OCI-M2 (cell line): Measurements from ENCODE around the gene MCFD2.
"Not testable (repeated sequence)": the region's sequence is repeated elsewhere in the genome, so short reads cannot be mapped to it uniquely, and the experiment has no call there.

Source experiments
- DNase-seq: peaks from one replicate; lab custom pipeline; 2025; ENCODE audit not compliant: unreplicated experiment; lab: John Stamatoyannopoulos, UW

The MCFD2 gene

DNA sequence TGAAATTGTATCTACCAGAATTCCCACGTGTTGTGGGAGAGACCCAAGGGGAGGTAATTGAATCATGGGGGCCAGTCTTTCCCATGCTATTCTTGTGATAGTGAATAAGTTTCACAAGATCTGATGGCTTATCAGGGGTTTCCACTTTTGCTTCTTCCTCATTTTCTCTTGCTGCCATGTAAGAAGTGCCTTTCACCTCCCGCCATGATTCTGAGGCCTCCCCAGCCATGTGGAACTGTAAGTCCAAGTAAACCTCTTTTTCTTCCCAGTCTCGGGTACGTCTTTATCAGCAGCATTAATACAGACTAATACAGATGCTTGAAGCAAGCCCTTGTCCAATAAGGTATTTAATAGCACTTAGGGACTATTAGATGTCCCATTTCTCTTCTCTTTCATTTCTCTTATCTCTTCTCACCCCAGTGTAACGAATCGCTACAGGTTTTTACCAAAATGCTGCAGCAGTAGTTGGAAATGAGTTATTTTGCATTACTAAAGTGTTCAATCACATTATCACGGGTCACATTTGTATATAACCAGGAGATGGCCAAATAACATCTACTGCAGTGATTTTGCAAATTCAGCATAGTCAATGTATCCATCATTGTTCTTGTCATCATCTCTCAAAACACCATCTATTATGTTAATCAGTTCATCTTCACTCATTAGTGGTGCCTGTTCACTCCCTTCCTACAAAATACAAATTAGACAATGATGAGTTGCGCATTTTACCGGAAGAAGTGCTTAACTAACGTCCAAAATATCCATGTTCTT, 10.5 kb downstream of the MCFD2 start:
- DNase-seq: not testable (repeated sequence)

- DNase-seq: not testable (repeated sequence)
Measured at GRCh38 chr2:46902980-46903379, 12.6 kb downstream of the MCFD2 start.

DNA sequence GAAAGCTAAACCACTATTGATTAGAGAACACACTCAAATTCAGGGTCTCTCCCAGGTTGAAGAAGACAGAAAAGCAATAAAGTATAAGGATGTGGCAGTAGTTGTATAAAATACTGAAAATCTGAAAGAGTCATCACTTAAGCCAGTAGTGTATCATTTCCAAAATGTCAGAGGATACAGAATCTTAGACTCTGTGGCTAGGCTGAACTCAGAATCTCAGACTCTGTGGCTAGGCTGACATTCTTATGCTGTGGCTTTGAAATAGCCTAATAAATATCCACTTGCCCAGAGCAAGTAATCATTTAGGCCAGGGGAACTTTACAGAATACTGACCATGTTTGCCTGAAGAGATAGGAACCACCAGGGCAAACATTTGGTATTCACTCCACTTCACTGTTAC, 13.1 kb downstream of the MCFD2 start:
- no peak for DNase-seq

- no peak for DNase-seq
Measured at GRCh38 chr2:46901611-46902010, 14.0 kb downstream of the MCFD2 start.

DNA sequence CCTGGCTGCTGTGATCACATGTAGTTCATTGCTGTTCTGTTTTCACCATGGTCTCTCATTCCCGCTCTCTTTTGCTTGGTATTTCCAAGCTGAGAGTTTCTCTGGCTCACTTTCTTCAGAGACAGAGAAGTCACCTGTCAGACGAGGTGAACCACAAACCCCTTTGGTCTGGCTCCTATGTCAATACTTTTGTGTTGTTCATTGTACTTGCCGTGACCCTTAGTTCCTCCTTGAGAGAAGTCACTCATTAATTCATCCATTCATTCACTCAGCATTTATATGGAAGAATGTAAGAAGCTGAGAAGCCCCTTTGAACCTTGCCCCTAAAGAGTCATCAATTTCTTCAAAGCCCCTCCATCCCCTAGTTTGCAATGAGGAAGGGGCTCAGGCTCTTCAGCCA, 15.2 kb downstream of the MCFD2 start:
- no peak for DNase-seq

DNA sequence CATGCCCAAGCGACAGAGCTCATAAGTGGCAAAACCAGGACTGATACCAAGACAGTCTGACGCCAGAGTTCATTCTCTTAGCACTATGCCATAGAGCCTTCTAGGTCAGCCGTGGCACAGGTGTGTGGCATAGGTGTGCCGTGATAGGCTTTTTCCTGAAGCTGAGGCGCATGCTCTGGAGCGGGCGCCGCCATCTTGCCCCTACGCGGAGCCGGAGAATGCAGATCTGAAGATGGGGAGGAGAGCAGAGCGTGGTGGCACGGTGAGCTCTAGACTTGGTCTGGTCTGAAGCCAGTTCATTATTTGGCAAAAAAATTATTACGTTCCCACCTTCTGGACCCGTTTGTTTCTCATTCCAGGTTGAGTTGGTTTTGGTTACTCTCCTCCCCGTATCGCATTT, 16.6 kb downstream of the MCFD2 start:
- DNase-seq: no peak

- no peak for DNase-seq
Measured at GRCh38 chr2:46898024-46898423, 17.6 kb downstream of the MCFD2 start.

DNA sequence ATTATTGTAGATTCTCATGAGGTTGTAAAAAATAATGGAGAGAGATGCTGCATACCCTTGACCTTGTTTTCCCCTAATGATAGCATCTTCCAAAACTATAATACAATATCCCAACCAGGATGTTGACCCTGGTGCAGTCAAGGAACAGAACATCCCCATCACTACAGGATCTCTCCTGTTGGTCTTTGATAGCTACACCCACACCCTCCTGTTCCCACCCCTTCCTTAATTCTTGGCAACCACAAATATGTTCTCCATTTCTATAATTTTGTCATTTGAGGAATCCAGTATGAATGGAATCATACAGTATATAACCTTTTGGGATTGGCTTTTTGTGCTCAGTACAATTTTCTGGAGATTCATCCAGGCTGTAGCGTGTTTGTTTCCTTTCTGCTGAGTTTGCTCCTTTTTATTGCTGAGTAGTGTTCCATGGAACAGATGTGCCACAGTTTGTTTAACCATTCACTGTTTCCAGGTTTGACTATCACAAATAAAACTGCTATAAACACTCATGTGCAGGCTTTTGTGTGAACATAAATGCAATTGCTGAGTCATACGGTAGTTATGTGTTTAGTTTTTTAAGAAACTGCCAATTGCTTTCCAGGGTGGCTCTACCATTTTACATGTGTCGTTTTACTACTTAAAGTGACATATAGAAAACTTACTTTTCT, 22.2 kb downstream of the MCFD2 start:
- no peak for DNase-seq

DNA sequence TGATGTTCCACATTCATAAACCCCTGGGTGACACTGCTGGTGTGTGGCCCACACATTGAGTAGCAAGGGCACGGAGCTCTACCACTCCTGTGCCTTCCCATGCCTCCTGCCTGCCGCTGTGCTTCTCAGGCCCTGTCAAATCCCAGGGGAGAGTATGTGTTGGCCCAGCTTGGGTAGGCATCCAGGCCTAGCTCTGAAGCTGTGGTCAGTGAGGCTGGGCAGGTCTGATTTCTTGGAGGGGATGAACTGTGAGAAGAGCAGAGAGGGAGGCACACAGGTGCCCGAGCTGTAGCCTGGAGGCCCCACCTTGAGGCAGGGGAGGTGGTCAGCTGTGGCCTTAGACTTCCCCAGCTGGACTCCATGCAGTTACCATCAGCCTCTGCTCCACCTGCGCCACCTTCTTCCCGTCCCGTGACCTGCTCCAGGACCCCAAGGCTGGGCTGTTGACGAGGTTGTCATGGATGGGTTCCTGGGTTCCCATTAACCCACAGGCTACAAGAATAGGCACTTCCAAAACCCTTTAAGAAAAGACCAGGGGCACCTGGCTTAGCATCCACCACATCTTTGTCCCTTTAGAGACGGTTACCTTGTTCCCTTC, 23.6 kb downstream of the MCFD2 start:
- DNase-seq: no peak

DNA sequence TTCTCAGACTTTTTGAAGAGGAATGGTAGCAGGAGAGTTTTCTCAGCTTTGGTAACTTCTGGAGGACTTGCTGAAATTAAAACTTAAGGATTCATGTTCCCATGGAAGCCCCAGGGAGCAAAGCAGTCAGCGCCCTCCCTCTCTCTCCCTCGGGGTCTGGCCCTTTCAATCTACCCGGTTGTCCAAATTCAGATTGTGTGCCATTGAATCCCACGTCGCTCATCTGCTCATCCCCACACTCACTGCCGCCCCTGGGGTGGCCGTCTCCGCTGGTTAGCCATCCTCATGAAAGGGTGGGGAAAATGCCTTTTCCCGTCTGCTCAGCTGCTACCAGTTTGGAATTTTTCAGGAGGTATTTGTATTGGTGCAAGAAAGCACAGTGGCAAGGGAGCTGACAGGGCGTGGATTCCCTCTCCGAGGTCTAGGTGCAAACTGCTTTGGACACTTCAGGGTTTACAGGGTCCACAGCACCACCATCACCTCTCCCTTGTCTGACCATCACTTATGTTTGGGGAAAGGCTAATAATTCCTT, 27.1 kb downstream of the MCFD2 start:
- no peak for DNase-seq

DNA sequence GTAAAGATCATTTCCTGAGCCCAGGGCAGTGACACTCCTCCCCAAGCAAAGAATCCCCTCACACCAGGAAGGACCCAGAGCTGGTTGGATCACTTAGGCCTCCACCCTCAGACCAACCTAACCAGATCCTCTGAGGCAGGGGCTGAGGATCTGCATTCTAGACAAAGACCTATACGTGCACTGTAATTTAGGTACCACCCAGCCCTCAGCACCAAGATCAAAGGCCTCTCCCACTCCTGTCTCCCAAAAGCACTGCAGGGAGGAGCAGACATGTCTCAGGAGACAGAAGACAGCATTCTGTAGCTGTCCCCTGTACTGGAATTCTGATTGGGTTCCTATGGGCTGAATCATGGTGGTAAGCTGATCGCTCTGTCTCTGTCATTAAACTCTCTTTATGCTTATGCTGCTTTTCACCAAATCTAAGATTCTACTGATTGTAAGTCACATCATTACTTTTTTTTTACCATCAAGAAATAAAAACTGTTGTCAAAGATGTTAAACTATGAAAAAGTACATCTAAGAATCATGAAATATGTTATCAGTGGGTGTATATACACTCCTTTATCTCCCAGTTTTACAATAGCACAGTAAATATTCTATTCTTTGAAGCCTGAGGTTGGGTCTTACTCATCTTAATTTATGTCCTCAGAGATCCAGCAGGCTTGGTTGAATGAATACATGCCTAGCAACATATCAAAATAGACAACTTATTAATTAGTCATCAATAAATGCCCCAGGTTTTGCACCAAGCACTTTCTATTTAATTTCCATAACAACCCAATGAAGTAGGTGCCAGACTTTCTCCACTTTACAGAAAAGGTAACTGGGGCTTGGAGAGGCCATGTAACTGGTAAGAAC, 28.3 kb downstream of the MCFD2 start:
- DNase-seq: no peak

DNA sequence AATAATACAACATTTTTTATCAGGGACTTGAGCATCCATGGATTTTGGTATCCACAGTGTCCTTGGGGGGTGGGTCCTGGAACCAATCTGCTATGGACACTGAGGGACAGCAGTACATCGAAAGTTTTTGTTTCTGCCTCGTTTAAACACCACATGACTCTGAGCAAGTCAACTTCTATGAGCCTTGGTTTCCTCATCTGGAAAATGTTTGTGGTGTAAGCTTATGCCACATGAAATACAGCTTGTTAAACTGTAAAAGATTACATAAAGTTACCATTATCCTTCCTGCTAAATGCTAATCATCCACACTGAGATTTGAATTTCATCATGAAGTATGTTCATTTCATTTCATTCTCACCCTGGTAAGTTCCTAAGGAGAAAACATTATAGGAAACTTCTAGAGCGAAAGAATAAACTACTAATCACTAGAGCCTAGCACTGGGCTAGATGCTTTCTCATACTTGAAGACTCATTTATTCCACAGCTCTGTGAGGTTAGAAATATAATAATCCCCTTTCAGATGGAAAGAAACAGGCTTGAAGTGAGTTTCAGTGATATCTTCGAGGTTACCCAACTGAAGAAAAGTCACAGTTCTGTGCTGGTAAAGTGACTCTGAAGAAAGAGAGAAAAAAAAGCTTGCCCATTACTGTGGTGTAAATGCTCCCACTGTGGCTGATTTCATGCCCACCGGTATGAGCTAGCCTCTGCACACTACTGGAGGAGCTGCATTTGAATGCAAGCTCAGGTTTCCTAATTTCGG, 29.2 kb downstream of the MCFD2 start:
- no peak for DNase-seq

- no peak for DNase-seq
Measured at GRCh38 chr2:46885376-46885775, 30.2 kb downstream of the MCFD2 start.

- no peak for DNase-seq
Measured at GRCh38 chr2:46879511-46879910, 36.1 kb downstream of the MCFD2 start.

GRCh38 chr2:46878886-46879285, 36.7 kb downstream of the MCFD2 start:
- DNase-seq: no peak

GRCh38 chr2:46878240-46878877, 37.2 kb downstream of the MCFD2 start:
- no peak for DNase-seq

- no peak for DNase-seq
Measured at GRCh38 chr2:46877619-46878113, 37.9 kb downstream of the MCFD2 start.

DNA sequence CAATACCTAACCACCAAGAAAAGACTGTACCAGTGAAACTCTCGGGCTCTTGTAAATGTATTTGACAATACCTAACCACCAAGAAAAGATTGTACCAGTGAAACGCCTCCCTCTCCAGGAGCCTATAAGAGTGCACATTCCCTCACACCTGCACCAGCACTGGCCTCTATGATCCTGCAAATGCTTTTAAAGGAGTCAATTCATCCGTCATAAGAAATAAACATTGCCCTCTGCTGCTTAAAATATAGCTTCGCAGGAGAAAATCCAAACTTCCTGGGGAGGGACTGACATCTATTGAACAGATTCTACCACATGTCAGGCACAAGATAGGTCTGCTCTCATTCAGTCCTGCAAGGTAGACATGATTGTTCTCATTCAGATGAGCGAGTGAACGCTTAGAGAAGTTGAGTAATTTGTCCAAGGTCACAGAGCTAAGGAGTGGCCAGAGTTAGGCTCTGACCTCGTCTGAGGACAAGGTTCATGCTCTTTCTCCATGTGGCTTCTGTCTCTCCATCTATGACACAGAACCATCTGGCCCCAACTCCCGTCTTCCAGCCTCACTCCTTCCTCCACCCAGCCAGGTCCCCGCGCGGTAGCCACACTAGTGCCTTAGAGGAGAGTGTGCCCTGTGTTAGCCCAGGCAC, 38.7 kb downstream of the MCFD2 start:
- no peak for DNase-seq
